GM12878 (cell line): Measurements from ENCODE around the gene ZNF19. TPM values are rescaled to one million over a fixed set of nuclear protein-coding genes. Genes with fewer than 3 reads are reported as not detected.

Experiments
- ATAC-seq: fragments of 200-7000 bp; cut with Tn5 transposase; 3 replicates; pipeline ENCODE4 v1.9.1; 2020; ENCODE audit warnings: mild to moderate bottlenecking, moderate library complexity
- BruUV-seq: library from RNA; stranded (reverse); fragments of 400-500 nt; replicated peaks from 2 replicates; lab custom pipeline; 2021; lab: Mats Ljungman, UMichigan
- CTCF ChIA-PET: fragments of 300-600 bp; sonication (Branson Sonifier 250); formaldehyde crosslinking; extraction: SDS; loops from one replicate; lab custom pipeline; 2021; ENCODE audit warnings: inconsistent platforms; lab: Yijun Ruan, JAX
- POLR2A ChIA-PET: fragments of 350-600 bp; formaldehyde crosslinking; extraction: SDS; loops from one replicate; lab custom pipeline; 2021; ENCODE audit warnings: inconsistent platforms; lab: Charles Lee
- RAD21 ChIA-PET: fragments of 300-600 bp; sonication (Branson Sonifier 250); formaldehyde crosslinking; loops from one replicate; lab custom pipeline; 2023; ENCODE audit warnings: antibody characterized with exemption; ENCODE audit not compliant: unreplicated experiment; lab: Charles Lee
- SMC1A ChIA-PET: fragments of 300-600 bp; sonication (Branson Sonifier 250); formaldehyde crosslinking; loops from one replicate; lab custom pipeline; 2023; ENCODE audit not compliant: unreplicated experiment, uncharacterized antibody; lab: Charles Lee
- DNase-seq: peaks from one replicate; pipeline ENCODE4 v3.0.0-alpha.2; 2011; ENCODE audit warnings: low read depth, low spot score
- FAIRE-seq: peaks from 3 replicates; lab custom pipeline; 2011; peaks lifted over from hg19 to GRCh38; lab: Jason Lieb, UNC
- H2AFZ ChIP-seq: 2 replicates; pipeline ENCODE4 v1.6.0; 2011; ENCODE audit warnings: low read depth, low read length, control low read depth; ENCODE audit not compliant: control insufficient read depth
- H3K27ac ChIP-seq: 2 replicates; pipeline ENCODE4 v1.5.1; 2011; ENCODE audit warnings: control low read depth; ENCODE audit not compliant: control insufficient read depth, insufficient read depth
- H3K27me3 ChIP-seq, 2 experiments: replicated peaks in 1 of 2; 2 replicates each; pipeline versions ENCODE4 v1.6.0 to v1.6.1; 2011; ENCODE audit warnings: low read length in 1 of 2; ENCODE audit not compliant: control insufficient read depth in 2 of 2, insufficient read depth in 2 of 2
- H3K36me3 ChIP-seq, 2 experiments: 2 replicates each; pipeline ENCODE4 v1.5.1; 2011; ENCODE audit warnings: low read length in 1 of 2; ENCODE audit not compliant: control insufficient read depth in 2 of 2, insufficient read depth in 2 of 2
- H3K4me1 ChIP-seq: 2 replicates; pipeline ENCODE4 v1.6.1; 2011; ENCODE audit warnings: mild to moderate bottlenecking, low read length, moderate library complexity, mixed read lengths; ENCODE audit not compliant: control insufficient read depth, insufficient read depth
- H3K4me2 ChIP-seq: 2 replicates; pipeline ENCODE4 v1.6.0; 2011; ENCODE audit warnings: control low read depth; ENCODE audit not compliant: control insufficient read depth, insufficient read depth
- H3K4me3 ChIP-seq: fragments of 200-600 bp; sonication (generic); 2 replicates; pipeline ENCODE4 v1.5.1; 2016
- H3K79me2 ChIP-seq: 2 replicates; pipeline ENCODE4 v1.6.0; 2011; ENCODE audit warnings: low read length; ENCODE audit not compliant: control insufficient read depth, insufficient read depth
- H3K9ac ChIP-seq: 2 replicates; pipeline ENCODE4 v1.8.0; 2011; ENCODE audit warnings: low read length, control low read depth, mixed read lengths; ENCODE audit not compliant: control insufficient read depth, insufficient read depth
- H3K9me3 ChIP-seq: replicated peaks from 3 replicates; pipeline ENCODE4 v1.5.1; 2011; ENCODE audit warnings: mild to moderate bottlenecking, low read length; ENCODE audit not compliant: control insufficient read depth, insufficient read depth
- H4K20me1 ChIP-seq: 2 replicates; pipeline ENCODE4 v1.6.0; 2011; ENCODE audit not compliant: control insufficient read depth, insufficient read depth
- CBX5 ChIP-seq: sonication (generic); IDR thresholded peaks from 2 replicates; pipeline ENCODE4 v1.6.1; 2016; ENCODE audit warnings: low read depth, moderate library complexity, mild to moderate bottlenecking, inconsistent platforms
- ETV6 ChIP-seq, 2 experiments: fragments of 450-650 bp in 1 of 2; IDR thresholded peaks in 1 of 2; conservative IDR thresholded peaks in 1 of 2; 2 replicates each; pipeline ENCODE4 v1.6.1; 2014; ENCODE audit warnings: antibody characterized with exemption in 1 of 2, borderline replicate concordance in 1 of 2, low read depth in 1 of 2, mild to moderate bottlenecking in 1 of 2, moderate library complexity in 1 of 2
- IRF4 ChIP-seq: IDR thresholded peaks from 2 replicates; pipeline ENCODE4 v1.6.1; 2011; ENCODE audit warnings: low read depth, low read length
- KAT2A ChIP-seq: conservative IDR thresholded peaks from 2 replicates; pipeline ENCODE4 v1.6.1; 2011; ENCODE audit warnings: low read depth, low read length; ENCODE audit not compliant: control insufficient read depth
- NBN ChIP-seq: fragments of 450-650 bp; IDR thresholded peaks from 2 replicates; pipeline ENCODE4 v1.6.1; 2016
- NR2C2 ChIP-seq: IDR thresholded peaks from 2 replicates; pipeline ENCODE4 v1.6.1; 2011; ENCODE audit warnings: borderline replicate concordance, low read depth; ENCODE audit not compliant: control insufficient read depth, insufficient read length
- RAD51 ChIP-seq: fragments of 450-650 bp; IDR thresholded peaks from 2 replicates; pipeline ENCODE4 v1.6.1; 2016; ENCODE audit warnings: moderate library complexity, mild to moderate bottlenecking, inconsistent platforms
- RBBP5 ChIP-seq: fragments of 200-600 bp; sonication (generic); conservative IDR thresholded peaks from 2 replicates; pipeline ENCODE4 v1.6.1; 2016
- ZNF384 ChIP-seq: IDR thresholded peaks from 2 replicates; pipeline ENCODE4 v1.6.1; 2012; ENCODE audit warnings: low read depth, mild to moderate bottlenecking, low read length, improper control_type of control experiment, borderline replicate concordance
- WGBS: methylation state at CpG from one replicate; pipeline ENCODE4 v1.1.6; 2016; ENCODE audit warnings: low lambda C conversion rate; ENCODE audit not compliant: insufficient replicate concordance, insufficient coverage; ENCODE audit errors: missing lambda C conversion rate; 5-methylcytosine and 5-hydroxymethylcytosine counted together
- in situ Hi-C: fragments of 300-500 bp; cut with MboI; formaldehyde crosslinking; loops from 9 replicates; pipeline ENCODE4 v1.14.3; 2018; ENCODE audit warnings: mixed read lengths
- intact Hi-C: fragments of 100-400 bp; cut with micrococcal nuclease; formaldehyde crosslinking; loops from one replicate; pipeline ENCODE4 v1.14.2; 2022; ENCODE audit not compliant: unreplicated experiment
- polyA plus RNA-seq, 11 experiments: library from polyadenylated mRNA; depleted of rRNA in 4 of 11; unstranded in 6 of 11; stranded (reverse) in 5 of 11; fragments of >200 nt; fragmentation: Nextera tagmentation in 4 of 11; fragmentation: Illumina TruSeq in 1 of 11; extraction: Ambion mirVana in 4 of 11; extraction: Trizol in 1 of 11; gene quantifications; 1 replicate in 1 of 11; 2 replicates in 10 of 11; pipeline versions ENCODE4 v1.2.1 to v1.2.3, GENCODE V29; 2011 to 2016; ENCODE audit warnings: inconsistent platforms in 2 of 11, missing spikeins in 2 of 11, low read depth in 1 of 11
- total RNA-seq, 4 experiments: library from RNA; depleted of rRNA in 3 of 4; stranded (reverse); fragments of >200 nt in 3 of 4; fragmentation: Illumina TruSeq in 1 of 4; extraction: Trizol in 1 of 4; gene quantifications; 2 replicates each; pipeline versions ENCODE4 v1.2.1 to v1.2.3, GENCODE V29; 2013 to 2021
- TF ChIP-seq, protein P1 (sequence below): fragments of 450-650 bp; formaldehyde crosslinking; IDR thresholded peaks from 2 replicates; pipeline ENCODE4 v1.4.0; 2022; ENCODE audit warnings: mild to moderate bottlenecking, moderate library complexity
- TF ChIP-seq, protein P2 (sequence below): IDR thresholded peaks from 2 replicates; pipeline ENCODE4 v1.6.1; 2012; ENCODE audit warnings: low read depth, low read length, improper control_type of control experiment
- TF ChIP-seq, protein P3 (sequence below): fragments of 450-650 bp; IDR thresholded peaks from 2 replicates; pipeline ENCODE4 v1.6.1; 2018; ENCODE audit warnings: mild to moderate bottlenecking, low read depth, moderate library complexity; ENCODE audit not compliant: partially characterized antibody

ZNF19 gene
- total and polyA plus RNA-seq, 10 of the 15 experiments (the other 5 are each of a cell fraction or from before 2014, with no cell fraction given), result 1.0 to 3.3 (median 2.0) TPM

DNA sequence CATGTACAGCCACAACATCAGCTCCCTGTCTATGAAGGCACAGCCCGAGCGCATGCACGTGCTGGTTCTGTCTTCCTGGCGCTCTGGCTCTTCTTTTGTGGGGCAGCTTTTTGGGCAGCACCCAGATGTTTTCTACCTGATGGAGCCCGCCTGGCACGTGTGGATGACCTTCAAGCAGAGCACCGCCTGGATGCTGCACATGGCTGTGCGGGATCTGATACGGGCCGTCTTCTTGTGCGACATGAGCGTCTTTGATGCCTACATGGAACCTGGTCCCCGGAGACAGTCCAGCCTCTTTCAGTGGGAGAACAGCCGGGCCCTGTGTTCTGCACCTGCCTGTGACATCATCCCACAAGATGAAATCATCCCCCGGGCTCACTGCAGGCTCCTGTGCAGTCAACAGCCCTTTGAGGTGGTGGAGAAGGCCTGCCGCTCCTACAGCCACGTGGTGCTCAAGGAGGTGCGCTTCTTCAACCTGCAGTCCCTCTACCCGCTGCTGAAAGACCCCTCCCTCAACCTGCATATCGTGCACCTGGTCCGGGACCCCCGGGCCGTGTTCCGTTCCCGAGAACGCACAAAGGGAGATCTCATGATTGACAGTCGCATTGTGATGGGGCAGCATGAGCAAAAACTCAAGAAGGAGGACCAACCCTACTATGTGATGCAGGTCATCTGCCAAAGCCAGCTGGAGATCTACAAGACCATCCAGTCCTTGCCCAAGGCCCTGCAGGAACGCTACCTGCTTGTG is 47.8 kb upstream of the ZNF19 start:
- 0 out of 2 replicates have a peak, but pooled peaks cover 4% of the 10 kb centered on the region for H3K4me1 ChIP-seq
- intact Hi-C loops, result loop anchor here (1.0 to 2.0 kb wide), 3 partner anchors 36 to 125 kb away; no protein-coding TSS in a partner anchor
- ATAC-seq (no peak), FAIRE-seq (no peak)
- ChIA-PET CTCF (interaction anchor here (2.0 to 8.7 kb wide), 4 partner anchors 11 to 125 kb away, joined by 7 to 134 read pairs (median 19); partner anchors contain the start of gene CHST4), RAD21 (interaction anchor here (1.0 to 2.6 kb wide), 3 partner anchors 11 to 74 kb away, joined by 3 to 11 read pairs (median 4); partner anchors contain the start of gene CHST4), POLR2A (no interaction called here)
- H3K27me3 ChIP-seq, result no peaks in the 10 kb centered on the region
- H3K79me2 ChIP-seq, result no peaks in the 10 kb centered on the region
- no peak overlapping the region for H3K9ac ChIP-seq
- no peak for TF ChIP-seq CBX5
- TF ChIP-seq IRF4, result no peak
- TF ChIP-seq ETV6 (conservative IDR thresholded peaks at IDR 0.05 in 1 of 2, IDR thresholded peaks at IDR 0.05 in 1 of 2; ENCODE audit: borderline replicate concordance in 1 of 2, low read depth in 1 of 2), result no peak
- TF ChIP-seq, protein P1, sequence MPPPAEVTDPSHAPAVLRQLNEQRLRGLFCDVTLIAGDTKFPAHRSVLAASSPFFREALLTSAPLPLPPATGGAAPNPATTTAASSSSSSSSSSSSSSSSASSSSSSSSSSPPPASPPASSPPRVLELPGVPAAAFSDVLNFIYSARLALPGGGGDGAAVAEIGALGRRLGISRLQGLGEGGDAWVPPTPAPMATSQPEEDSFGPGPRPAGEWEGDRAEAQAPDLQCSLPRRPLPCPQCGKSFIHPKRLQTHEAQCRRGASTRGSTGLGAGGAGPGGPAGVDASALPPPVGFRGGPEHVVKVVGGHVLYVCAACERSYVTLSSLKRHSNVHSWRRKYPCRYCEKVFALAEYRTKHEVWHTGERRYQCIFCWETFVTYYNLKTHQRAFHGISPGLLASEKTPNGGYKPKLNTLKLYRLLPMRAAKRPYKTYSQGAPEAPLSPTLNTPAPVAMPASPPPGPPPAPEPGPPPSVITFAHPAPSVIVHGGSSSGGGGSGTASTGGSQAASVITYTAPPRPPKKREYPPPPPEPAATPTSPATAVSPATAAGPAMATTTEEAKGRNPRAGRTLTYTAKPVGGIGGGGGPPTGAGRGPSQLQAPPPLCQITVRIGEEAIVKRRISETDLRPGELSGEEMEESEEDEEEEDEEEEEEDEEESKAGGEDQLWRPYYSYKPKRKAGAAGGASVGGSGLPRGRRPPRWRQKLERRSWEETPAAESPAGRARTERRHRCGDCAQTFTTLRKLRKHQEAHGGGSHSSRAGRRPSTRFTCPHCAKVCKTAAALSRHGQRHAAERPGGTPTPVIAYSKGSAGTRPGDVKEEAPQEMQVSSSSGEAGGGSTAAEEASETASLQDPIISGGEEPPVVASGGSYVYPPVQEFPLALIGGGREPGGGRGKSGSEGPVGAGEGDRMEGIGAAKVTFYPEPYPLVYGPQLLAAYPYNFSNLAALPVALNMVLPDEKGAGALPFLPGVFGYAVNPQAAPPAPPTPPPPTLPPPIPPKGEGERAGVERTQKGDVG (CRISPR knock-in tag), result no peak
- no peak for TF ChIP-seq NBN
- no peak for TF ChIP-seq ZNF384
- TF ChIP-seq, protein P2, sequence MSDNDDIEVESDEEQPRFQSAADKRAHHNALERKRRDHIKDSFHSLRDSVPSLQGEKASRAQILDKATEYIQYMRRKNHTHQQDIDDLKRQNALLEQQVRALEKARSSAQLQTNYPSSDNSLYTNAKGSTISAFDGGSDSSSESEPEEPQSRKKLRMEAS, result no peak
- TF ChIP-seq NR2C2, result no peak
- TF ChIP-seq KAT2A, result no peak
- no peak for TF ChIP-seq RAD51
- no peak for TF ChIP-seq RBBP5
- TF ChIP-seq, protein P3, sequence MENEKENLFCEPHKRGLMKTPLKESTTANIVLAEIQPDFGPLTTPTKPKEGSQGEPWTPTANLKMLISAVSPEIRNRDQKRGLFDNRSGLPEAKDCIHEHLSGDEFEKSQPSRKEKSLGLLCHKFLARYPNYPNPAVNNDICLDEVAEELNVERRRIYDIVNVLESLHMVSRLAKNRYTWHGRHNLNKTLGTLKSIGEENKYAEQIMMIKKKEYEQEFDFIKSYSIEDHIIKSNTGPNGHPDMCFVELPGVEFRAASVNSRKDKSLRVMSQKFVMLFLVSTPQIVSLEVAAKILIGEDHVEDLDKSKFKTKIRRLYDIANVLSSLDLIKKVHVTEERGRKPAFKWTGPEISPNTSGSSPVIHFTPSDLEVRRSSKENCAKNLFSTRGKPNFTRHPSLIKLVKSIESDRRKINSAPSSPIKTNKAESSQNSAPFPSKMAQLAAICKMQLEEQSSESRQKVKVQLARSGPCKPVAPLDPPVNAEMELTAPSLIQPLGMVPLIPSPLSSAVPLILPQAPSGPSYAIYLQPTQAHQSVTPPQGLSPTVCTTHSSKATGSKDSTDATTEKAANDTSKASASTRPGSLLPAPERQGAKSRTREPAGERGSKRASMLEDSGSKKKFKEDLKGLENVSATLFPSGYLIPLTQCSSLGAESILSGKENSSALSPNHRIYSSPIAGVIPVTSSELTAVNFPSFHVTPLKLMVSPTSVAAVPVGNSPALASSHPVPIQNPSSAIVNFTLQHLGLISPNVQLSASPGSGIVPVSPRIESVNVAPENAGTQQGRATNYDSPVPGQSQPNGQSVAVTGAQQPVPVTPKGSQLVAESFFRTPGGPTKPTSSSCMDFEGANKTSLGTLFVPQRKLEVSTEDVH, result no peak
- TF ChIP-seq, all 136 proteins: peak for 0
- H3K4me2 ChIP-seq, result no peak overlapping the region
- in situ Hi-C loops, result no loop called here
- SMC1A ChIA-PET, result interaction anchor here (0.6 to 4.5 kb wide), 4 partner anchors 16 to 123 kb away, joined by 4 to 52 read pairs (median 28); no protein-coding TSS in a partner anchor
- H3K9me3 ChIP-seq, result no peaks in the 10 kb centered on the region
- WGBS, result 69% methylated on average over 28 of the region's 28 CpGs
- H3K36me3 ChIP-seq, result no peaks in the 10 kb centered on the region
- no TSS peak for BruUV-seq
- DNase-seq, result no peak
- no peak overlapping the region for H2AFZ ChIP-seq
- H3K27ac ChIP-seq, result no peak overlapping the region
- no peak overlapping the region for H3K4me3 ChIP-seq
- no peaks in the 10 kb centered on the region for H4K20me1 ChIP-seq
